Fibroblast of mammary gland (primary cell): ENCODE data around the gene CACNB2.

ENCODE experiments used
- DNase-seq: peaks from one replicate; pipeline ENCODE4 v3.0.0-alpha.2; 2010; ENCODE audit warnings: low read depth
- H3K4me3 ChIP-seq: 2 replicates; pipeline ENCODE4 v1.5.1; 2011; ENCODE audit warnings: low read depth, mild to moderate bottlenecking, low read length, moderate library complexity; ENCODE audit not compliant: control insufficient read depth
- CTCF ChIP-seq: conservative IDR thresholded peaks from 2 replicates; pipeline ENCODE4 v1.5.1; 2011; ENCODE audit warnings: low read depth, low read length, inconsistent platforms; ENCODE audit not compliant: control insufficient read depth, insufficient read depth

Gene CACNB2

GRCh38 chr10:18345308-18345707 lies 205.1 kb downstream of the CACNB2 start:
- no peak for TF ChIP-seq CTCF
- no peak for DNase-seq
- H3K4me3 ChIP-seq = no peak overlapping the region

GRCh38 chr10:18350340-18350739 lies 210.1 kb downstream of the CACNB2 start:
- DNase-seq = no peak
- no peak overlapping the region for H3K4me3 ChIP-seq
- no peak for TF ChIP-seq CTCF

- H3K4me3 ChIP-seq = no peak overlapping the region
- DNase-seq = no peak
- TF ChIP-seq CTCF = no peak
Measured at GRCh38 chr10:18351421-18351820, 211.2 kb downstream of the CACNB2 start.

GRCh38 chr10:18352175-18352574 lies 212.0 kb downstream of the CACNB2 start:
- no peak for TF ChIP-seq CTCF
- no peak overlapping the region for H3K4me3 ChIP-seq
- DNase-seq = no peak

GRCh38 chr10:18359812-18360211 lies 219.6 kb downstream of the CACNB2 start:
- no peak for DNase-seq
- H3K4me3 ChIP-seq = no peak overlapping the region
- no peak for TF ChIP-seq CTCF

- no peak for DNase-seq
- no peak for TF ChIP-seq CTCF
- no peak overlapping the region for H3K4me3 ChIP-seq
Measured at GRCh38 chr10:18362892-18363291, 222.7 kb downstream of the CACNB2 start.
